Islet precursor cell (in vitro differentiated cells): ENCODE results near the gene ADGRV1.
"Not testable (repeated sequence)": the region's sequence is repeated elsewhere in the genome, so short reads cannot be mapped to it uniquely, and the experiment has no call there.

Experiments
- DNase-seq: peaks from one replicate; pipeline ENCODE4 v3.0.0-alpha.2; 2018

Gene ADGRV1

DNA sequence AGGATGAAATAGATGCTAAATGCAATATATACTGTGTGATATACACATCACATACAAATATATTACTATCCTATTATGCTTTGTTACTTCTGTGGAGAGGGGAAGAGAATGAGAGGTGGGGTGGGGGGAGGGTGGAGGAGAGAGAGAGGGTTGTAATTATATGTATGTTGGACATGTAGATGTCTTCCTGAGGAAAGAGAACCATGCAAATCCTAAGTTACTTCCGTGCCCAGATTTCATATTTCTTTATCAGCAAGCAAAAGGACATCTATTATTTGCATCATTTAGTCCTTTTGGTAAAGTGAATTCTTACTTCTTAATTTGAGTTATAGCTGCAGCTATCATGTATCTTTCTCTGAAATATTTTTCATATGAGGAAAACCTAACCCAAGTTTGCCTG lies 187.5 kb downstream of the ADGRV1 start:
- no peak for DNase-seq

DNA sequence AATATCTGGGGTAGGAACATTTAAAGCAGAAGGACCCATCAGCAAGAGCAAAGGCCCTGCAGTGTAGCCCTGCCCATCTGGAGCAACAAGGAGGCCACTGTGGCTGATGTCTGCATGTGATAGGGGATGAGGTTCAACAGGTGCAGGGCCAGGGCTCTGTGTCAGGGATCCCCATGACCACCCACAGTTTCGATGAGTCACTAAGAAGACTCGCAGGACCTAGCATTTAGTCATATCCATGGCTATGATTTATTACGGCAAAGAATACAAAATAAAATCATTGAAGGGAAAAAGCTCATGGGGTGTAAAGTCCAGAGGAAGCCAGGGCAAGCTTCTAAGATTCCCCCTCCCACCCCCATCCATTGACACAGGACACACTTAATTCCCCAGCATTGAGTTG lies 188.6 kb downstream of the ADGRV1 start:
- peak; percentile 85 for DNase-seq

DNA sequence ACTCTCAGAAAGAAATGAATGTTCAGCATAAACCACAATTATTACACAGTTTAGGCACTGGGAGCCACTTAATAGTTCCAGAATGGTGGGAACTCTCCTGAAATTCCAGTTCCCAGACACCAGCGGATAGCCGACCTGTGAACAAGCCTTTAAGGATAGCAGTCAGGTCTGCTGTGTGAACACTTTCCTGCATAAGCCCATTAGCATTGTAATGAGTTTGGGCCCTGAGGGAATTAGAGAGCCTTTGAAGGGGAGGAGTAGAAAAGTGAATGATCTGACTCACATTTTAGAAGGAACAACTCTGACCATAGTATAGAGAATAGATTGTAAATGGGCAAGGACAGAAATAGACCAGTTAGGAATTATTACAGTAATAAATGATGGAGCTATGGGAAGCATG lies 189.1 kb downstream of the ADGRV1 start:
- peak; percentile 93 for DNase-seq

DNA sequence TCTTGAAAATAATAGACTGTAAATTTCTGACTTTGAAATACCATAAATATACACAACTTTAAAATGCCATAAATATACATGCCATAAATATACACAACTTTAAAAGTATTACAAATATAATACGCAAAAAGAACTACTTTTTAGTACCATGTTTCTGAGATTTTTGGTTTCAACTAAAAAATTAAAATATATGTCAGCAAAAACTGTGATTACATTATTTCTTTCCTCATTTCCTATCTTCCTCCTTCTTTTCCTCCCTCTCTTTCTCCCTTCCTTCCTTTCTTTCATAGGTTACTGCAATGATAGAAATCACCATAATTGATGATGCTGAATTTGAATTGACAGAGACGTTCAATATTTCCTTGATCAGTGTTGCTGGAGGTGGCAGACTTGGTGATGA lies 200.5 kb downstream of the ADGRV1 start:
- no peak for DNase-seq

DNA sequence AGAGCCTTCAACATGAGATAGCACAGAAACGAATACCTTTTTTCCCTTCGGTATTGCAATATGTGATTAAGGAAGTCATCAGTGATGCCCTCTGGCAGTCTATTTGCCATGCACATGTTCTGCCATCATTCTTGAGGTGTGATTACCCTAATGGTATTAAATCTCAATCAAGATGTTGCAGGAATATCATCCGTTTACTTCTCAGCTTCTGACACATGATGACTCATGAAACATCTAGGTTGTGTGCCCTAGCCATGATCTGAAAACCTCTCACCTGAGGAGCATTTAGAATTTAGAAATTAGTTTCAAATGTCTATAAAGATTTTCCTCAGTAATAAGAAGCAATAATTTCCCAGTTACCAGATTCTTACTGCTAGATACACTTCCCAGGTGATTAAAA lies 209.1 kb downstream of the ADGRV1 start:
- no peak for DNase-seq

DNA sequence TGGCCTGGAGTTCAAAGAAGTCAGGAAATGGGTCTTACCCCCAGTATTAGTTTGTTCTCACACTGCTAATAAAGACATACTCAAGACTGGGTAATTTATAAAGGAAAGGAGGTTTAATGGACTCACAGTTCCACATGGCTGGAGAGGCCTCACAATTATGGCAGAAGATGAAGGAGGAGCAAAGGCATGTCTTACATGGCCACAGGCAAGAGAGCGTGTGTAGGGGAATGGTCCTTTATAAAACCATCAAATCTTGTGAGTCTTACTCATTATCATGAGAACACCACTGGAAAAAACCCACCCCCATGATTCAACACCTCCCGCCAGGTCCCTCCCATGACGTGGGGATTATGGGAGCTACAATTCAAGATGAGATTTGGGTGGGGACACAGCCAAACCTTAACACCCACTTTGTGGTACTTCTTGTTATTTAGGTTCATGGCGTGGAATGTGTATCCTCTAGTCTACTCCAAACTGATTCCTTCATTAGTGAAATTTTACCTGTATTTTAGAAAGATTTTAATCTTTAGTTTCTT lies 211.5 kb downstream of the ADGRV1 start:
- DNase-seq: not testable (repeated sequence)

DNA sequence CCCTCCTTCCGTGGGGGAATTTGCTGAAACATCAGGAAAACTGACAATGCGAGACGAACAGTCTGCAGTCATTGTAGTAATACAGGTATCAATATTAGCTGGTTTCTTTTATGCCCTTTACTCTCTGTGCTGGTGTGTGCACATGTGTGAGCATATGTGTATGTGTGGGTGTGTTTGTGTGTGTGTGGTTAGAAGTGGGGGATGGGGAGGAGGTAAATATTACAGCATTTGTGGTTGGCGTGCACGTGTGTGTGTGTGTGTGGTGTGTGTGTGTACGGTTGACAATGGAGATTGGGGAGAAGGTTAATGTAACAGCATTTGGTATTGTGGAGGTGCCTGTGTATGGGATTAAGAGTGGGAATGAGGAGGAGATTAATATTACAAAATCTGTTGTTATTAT lies 219.4 kb downstream of the ADGRV1 start:
- DNase-seq: no peak

DNA sequence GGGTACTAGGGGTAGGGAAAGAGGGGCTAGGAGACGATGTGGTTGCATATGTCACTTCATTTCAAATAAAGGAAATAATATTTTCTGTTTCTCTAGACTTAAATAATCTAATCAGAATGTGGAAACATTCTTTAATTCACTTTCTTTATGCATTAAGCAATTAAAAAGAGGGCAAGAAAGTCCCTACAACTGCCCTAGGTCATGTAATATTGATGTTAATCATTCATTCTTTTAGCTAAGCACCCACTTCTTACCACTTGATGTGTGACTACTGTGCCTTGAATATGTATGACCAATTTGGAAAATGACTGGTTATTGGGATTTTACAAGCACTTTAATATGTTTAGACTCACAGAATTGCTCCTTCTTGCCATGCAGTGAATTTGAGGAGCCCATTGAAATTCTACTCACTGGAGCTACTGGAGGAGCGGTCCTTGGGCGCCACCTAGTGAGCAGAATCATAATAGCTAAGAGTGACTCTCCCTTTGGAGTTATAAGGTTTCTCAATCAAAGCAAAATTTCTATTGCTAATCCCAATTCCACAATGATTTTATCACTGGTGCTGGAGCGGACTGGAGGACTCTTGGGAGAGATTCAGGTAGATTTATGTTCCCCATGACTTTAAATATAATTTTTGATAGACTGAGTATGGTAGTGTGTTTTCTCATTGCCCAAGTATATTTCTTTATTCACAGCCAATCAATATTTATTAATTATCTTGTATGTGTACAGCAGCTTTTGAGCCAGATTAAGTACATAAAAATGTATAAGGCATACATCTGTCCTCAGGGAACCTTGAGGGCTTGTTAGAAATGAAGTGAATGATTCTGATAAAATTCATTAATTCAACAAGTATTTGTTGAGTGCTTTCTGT lies 225.1 kb downstream of the ADGRV1 start:
- DNase-seq: peak; percentile 74

DNA sequence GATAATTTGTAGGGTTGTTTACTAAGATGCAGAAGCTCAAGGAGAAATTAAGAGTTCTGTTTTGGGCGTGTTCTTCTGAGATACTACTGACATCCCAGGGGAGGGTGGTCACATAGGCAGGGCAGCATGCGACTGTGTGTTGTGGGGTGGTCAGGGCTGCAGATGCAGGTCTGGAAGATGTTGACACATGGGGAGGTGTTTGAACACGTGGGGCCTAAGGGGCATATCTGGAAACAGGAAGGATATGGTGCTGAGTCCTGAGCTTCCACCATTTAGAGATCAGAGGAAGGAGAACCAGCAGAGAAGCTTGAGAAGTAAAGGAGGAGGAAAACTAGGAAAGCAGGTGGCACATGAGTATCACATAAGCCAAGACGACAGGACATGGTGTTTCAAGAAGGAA lies 228.2 kb downstream of the ADGRV1 start:
- no peak for DNase-seq

DNA sequence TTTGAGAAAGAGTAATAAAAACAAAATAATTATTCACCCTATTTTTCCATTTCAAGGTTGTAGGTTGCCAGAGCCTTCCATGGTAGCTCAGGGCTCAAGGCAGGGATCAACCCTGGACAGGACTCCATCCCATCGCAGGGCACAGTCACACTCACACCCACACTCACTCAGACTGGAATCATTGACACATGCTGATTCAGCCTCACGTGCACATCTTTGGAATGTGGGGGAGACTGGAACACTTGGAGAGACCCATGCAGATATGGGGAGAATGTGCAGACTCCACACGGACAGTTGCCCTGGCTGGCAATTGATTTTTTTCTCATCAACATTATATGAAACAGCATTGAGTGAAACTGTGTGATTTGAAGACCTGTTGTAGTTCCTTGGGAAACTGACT lies 234.1 kb downstream of the ADGRV1 start:
- DNase-seq: no peak

DNA sequence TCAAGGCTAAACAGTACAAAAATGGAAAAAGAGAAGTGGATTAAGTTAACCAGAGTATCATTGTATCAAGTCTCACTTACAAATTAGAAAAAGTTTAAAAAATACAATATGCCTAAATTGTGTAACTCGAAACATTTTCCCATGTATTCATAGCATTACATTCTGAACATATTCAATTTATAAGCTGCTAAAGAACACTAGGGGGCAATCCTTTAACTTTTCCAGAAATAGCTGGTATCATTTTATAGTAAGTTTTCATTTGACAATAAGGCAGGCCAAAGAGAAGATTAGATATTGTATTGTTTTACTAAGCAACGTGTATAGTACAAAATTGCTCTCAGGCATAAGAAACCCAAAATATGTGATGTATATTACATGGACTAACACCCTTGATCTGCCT lies 234.6 kb downstream of the ADGRV1 start:
- no peak for DNase-seq

DNA sequence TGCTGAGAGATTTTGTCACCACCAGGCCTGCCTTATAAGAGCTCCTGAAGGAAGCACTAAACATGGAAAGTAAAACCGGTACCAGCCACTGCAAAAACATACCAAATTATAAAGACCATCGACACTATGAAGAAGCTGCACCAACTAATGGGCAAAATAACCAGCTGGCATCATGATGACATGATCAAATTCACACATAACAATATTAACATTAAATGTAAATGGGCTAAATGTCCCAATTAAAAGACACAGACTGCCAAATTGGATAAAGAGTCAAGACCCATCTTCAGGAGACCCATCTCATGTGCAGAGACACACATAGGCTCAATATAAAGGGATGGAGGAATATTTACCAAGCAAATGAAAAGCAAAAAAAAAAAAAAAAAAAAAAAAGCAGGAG lies 238.3 kb downstream of the ADGRV1 start:
- DNase-seq: not testable (repeated sequence)

DNA sequence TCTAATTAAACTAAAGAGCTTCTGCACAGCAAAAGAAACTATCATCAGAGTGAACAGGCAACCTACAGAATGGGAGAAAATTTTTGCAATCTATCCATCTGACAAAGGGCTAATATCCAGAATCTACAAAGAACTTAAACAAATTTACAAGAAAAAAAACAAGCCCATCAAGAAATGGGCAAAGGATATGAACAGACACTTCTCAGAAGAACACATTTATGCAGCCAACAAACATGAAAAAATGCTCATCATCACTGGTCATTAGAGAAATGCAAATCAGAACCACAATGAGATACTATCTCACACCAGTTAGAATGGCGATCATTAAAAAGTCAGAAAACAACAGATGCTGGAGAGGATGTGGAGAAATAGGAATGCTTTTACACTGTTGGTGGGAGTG lies 241.5 kb downstream of the ADGRV1 start:
- not testable (repeated sequence) for DNase-seq

DNA sequence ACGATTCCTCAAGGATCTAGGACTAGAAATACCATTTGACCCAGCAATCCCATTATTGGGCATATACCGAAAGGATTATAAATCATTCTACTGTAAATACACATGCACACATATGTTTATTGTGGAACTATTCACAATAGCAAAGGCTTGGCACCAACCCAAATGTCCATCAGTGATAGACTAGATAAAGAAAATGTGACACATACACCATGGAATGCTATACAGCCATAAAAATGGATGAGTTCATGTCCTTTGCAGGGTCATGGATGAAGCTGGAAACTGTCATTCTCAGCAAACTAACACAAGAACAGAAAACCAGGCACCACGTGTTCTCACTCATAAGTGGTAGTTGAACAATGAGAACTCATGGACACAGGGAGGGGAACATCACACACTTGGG lies 241.9 kb downstream of the ADGRV1 start:
- not testable (repeated sequence) for DNase-seq

DNA sequence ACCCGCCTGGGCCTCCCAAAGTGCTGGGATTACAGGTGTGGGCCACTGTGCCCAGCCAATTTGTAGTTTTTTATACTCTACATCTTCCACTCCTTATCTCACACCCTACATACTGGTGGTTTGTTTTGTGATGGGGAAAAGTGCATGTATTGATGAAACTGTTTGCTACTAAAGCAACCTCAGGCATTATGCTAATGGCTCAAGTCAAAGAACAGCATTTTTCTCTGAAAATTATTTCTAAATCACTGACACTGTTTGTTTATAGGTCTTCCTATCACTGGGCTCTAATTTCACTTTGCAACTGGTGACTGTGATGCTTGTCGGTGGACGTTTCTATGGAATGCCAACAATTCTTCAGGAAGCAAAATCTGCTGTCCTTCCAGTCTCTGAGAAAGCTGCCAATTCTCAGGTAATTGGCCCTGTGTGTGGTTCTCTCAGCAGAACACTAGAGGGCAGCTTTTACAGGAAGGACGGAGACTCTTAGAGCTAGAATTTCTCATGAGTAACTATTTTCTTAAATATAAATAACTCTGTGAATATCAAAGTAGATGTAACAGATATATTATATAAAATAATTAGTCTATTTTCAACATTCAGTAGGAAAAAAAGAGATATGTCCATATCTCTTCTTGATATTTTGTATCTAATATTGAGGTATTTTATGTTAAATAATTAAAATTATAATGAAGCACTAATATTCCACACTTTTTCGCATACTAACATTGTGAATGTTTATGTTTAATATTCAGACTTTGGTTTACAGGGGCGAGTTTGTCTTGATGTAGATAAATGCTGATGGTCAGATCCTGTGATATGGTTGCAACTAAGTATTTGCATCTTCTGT lies 244.1 kb downstream of the ADGRV1 start:
- DNase-seq: peak; percentile 81

DNA sequence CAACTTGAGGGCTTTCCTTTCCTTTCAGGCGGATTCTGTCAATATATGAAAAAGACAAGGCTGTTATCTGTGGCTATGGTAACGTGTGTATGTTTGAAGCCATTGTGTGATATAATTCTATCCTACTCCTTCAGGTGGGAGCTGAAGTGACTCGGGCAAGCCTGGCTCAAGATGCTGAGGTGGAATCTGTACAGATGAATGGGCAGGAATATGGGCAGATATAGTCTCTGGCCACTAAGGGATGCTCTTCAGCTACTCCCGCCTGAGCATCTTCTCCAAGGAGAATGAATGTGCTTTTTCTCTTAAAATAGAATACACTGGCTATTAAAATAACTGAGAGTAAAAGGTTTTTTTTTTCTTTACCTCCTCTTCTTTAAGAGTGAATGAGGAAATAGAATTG lies 244.8 kb downstream of the ADGRV1 start:
- no peak for DNase-seq

DNA sequence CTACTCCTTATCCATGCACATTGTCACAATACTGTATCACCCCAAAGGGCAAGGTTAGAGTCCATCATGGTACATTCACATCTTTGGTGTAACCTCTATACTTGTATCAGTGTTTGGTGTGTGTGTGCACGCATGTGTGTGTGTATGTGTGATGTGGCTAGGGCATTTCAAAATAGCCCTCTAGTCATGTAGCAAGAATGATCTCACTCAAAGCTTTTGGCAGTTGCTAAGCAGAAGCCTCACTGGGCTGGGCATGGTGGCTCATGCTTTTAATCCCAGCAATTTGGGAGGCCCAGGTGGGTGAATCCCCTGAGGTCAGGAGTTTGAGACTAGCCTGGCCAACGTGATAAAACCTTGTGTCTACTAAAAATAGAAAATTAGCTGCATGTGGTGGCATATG lies 245.3 kb downstream of the ADGRV1 start:
- DNase-seq: no peak

DNA sequence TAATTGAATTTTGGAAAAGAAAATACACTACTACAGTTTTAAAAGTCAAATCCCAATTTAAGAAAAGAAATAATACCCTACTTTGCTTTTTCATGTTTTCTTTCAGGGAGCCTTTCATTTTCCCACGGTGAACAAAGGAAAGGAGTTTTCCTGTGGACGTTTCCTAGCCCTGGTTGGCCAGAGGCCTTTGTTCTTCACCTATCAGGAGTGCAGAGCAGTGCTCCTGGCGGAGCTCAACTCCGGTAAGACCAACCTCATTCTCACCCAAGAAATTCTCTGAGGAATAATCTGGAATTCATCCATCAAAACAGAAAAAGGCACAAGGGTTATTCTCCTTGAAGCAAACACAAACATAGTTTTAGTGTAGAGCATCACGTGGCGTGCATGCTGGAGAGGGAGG lies 248.9 kb downstream of the ADGRV1 start:
- DNase-seq: no peak

DNA sequence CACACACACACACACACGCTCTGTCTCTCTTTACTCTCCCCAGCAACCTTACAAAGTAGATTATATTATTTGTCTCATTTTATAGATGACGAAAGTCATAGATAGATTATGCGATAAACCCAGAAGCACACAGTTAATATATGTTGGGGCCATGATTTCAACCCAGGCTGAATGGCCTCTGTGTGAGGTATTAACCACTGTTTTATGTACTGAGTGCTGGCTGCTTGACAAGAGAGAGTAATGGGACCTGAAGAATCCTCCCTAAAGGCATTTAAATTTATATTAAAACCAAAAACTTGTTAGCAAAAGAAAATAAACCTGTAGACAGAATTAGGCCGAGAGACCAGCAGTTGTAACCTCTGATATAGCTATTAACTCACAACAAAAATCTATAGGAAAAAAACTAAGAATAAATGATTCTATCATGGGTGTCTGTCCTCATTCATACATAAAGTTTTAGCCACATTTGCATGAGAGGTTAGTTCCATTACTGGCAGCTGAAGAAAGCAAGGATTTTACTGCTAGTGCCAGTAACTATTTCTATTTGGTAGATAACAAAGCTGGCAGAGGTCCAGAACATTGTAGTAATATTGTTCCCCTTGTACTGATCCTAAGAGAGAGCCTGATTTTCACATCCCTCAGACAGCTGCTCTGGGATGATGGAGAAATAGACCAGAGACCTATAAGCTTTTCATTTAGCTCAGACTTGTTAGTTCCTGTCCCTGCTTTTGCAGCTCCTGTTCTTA lies 250.9 kb downstream of the ADGRV1 start:
- DNase-seq: no peak

DNA sequence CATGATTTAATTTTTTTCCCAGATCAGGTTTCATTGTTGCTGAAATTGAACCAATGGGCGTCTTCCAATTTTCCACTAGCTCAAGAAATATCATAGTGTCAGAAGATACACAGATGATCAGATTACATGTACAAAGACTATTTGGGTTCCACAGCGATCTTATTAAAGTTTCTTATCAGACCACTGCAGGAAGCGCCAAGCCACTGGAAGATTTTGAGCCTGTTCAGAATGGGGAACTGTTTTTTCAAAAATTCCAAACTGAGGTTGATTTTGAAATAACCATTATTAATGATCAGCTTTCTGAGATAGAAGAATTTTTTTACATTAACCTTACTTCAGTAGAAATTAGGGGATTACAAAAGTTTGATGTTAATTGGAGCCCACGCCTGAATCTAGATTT lies 251.6 kb downstream of the ADGRV1 start:
- no peak for DNase-seq

DNA sequence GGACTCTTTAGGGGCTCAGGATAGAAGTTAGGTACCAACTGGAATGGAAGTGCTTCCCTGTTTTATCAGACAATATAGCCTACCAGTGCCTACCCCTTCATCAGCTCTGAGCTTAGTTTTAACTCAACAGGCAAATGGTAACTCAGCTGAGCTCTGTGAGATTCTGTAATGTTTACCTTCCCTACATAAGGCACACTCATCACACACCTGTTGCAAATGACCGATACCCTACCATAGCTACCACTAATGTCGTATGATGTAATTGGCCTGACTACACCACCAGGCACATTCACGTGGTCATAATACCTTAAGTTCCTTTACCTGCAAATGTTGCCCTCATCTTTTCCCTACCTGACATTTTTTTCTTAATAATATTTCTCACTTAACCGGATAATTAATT lies 254.8 kb downstream of the ADGRV1 start:
- DNase-seq: no peak

DNA sequence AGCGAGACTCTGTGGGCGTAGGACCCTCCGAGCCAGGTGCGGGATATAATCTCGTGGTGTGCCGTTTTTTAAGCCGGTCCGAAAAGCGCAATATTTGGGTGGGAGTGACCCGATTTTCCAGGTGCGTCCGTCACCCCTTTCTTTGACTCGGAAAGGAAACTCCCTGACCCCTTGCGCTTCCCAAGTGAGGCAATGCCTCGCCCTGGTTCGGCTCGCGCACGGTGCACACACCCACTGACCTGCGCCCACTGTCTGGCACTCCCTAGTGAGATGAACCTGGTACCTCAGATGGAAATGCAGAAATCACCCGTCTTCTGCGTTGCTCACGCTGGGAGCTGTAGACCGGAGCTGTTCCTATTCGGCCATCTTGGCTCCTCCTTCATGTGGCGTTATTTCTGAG lies 263.5 kb downstream of the ADGRV1 start:
- not testable (repeated sequence) for DNase-seq

DNA sequence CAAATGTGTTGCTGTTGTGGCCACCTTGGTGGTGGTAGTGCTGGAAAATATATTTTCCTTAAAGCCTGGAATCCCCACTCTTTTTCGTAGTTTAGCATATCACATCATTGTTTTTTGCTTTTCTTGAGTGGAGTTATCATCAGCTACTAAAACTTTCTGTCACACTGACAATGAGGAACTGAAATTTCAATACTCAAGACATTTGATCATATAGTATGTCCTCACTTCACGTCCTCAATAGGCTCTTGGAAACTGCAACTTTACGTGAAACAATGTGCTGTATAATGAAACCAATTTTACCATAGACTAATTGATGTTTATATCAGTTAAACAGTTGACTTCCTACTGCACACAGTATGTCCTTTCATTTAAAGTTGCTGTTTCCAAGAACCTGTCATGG lies 265.8 kb downstream of the ADGRV1 start:
- no peak for DNase-seq
